HPDE6-E6E7 (cell line): ENCODE results near the gene GPC6.

ENCODE experiments used
- DNase-seq: peaks from one replicate; pipeline ENCODE4 v3.0.0; 2011; ENCODE audit warnings: missing footprints; ENCODE audit errors: extremely low spot score

The GPC6 gene

DNA sequence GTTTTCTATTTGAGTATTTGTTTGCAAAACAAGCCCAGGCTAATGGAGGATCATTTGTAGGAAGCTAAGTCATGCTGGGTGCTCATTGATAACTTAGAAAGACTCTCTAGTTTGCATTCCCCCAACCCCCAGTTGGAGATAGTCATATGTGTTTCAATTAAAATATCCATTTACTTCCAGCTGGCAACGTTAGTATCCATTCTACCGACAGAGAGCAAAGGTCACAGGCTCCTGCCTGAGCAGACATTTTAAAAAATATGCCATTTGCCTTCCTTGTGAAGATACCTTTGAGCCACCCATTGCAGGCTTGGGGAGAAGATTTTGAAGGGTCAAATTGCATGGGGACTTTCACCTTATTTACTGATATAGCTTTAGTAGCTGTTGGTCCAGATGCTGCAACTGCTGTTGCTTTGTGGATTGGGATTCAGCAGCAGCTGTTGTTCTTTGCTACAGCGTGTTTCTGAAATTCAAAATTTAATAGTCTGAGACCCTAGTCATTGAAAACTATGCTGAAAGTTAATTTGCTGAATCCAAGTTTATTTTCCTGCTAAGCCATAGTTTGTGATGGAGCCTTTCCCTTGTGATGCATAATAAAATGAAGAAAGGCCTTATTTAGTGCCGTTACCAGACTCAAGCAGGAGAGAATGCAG lies 335.1 kb downstream of the GPC6 start:
- no peak for DNase-seq

DNA sequence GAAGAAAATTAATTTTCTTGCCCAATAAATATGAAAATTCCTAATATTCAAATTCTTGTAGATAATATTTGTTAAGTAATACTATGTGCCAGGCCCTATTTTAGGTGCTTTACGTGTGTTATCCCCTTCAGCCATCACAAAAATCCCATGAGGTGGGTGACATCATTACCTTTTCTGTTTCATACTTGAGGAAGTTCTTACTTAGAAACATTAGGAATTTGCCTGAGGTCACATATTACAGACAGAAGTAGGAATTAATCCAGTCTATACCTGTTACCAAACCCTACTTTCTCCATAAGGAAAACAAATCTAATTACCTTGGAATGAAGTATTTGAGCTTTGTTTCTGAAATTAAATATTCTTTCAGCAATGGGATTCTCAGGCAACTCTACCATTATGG lies 336.1 kb downstream of the GPC6 start:
- DNase-seq = no peak

DNA sequence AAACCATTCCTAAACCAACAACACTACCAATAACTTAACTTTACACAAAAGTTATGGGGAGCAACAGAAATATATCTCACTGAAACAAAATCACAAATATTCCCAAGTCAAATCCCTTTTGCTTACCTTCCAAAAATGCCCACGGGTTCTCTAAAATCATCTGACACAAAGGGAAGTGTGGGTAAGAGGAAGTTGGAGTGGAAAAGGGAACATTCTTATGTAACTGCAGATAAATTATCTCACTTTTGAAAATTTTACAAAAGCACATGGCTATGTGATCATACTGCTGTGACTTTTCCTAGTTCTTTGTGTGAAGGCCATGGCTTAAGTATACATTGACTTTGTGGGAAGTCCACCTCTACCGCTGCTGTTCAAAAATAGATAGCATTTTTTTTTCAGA lies 350.5 kb downstream of the GPC6 start:
- DNase-seq = no peak

DNA sequence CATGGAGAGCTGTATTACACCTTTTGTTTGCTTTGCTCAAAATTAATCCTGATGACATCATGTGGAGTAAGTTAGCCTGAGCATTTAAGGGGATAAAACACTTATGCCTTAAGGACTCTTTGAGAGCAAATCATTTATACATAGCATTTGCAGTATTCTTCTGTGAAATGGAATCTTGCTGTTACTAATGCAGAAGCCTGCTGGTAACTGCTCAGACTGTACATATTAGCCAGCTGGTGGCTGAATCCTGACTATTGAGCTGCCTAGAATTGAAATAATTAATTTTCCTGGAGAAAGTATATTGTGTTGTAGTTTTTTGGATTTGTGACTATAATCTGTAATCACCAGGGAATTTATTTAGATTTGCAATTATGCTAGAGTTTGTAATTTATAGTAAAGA lies 363.2 kb downstream of the GPC6 start:
- no peak for DNase-seq

DNA sequence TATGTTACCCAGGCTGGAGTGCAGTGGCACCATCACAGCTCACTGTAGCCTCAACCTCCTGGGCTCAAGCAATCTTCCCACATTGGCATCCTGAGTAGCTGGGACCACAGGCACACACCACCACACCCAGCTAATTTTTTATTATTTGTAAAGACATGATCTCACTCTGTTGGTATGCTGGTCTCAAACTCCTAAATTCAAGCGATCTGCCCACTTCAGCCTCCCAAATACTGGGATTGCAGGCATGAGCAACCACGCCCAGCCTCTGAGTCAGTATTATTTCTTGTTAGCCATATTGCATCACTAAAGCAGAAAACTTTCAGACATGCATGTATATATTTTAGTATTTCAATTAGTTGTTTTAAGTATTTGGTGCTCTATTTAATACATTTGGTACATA lies 376.4 kb downstream of the GPC6 start:
- DNase-seq = no peak

DNA sequence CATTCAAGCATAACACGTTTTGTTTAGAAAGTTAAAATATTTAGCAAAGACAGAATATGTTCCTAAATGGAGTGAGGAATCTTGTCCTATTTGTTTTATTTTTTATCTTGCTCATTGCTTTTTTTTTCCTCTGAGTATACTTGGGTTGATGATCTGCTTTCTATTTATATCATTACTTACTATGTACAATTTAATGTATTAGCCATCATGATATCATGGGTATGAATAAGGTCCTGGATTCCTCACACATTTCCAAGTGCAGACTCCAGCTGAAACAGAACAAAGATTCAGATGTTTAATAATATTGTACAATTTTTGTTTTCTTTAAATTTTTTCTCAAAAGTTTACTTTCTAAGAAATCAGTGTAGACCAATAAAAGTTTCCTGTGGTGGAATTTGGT lies 388.2 kb downstream of the GPC6 start:
- DNase-seq = no peak

DNA sequence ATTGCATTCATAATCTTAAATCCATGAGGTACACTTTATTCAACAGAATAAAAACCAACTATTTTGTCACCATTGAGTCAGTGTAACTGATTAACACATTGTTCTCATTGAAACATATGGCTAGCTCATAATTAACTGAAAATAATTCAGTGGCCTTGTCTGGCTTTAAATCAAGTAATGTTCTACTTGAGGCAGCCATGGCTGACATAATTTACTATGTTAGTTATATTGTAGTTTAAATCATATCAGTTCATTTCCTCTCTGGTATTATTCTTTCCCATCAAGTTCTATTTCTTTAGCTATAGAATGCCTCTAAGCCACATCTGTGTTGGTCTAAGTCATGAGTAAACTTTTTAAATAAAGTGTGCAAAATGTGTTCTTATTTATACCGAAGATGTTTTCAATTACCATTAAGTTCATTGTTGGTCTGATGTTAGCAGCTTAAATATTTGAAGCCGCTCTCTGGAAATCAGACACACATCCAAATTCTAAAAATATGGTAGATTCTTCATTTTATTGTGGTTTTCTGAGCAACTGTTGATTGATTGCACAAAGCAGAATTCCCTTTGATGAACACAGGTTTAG lies 393.7 kb downstream of the GPC6 start:
- DNase-seq = no peak

DNA sequence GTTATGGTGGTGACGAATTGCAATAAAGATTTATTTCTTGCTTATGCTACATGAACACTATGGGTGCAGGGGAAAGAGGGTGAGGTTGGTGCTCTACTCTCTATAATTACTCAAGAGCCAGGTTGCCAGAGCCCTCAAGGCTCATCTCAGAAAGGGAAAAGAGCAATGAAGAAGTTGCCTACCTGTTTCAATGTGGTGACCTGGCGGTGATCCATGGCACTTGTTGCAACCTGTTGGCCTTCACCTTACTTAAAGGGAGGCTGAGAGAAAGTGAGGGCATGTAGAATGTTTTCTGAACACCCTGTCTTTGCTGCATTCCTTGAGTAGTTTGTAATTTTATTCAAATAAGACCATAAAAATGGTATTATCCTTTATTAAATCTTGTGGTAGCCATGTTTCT lies 394.4 kb downstream of the GPC6 start:
- no peak for DNase-seq

DNA sequence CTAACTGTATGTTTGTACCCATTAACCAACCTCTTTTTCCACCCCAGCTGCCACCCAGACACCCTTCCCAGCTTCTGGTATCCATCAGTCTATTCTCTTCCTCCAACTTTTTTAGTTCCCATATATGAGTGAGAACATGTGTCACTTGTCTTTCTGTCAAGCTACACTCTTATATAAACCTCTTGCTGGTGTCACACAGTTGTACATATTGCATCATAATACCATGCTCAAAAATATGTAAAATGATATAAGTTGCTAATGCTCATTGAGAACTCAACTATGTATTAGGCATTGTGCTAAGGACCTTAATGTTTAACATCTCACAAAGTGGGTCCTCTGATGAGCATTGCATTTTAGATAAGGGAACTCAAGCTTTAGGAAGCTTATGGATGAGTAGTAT lies 395.4 kb downstream of the GPC6 start:
- DNase-seq = no peak

DNA sequence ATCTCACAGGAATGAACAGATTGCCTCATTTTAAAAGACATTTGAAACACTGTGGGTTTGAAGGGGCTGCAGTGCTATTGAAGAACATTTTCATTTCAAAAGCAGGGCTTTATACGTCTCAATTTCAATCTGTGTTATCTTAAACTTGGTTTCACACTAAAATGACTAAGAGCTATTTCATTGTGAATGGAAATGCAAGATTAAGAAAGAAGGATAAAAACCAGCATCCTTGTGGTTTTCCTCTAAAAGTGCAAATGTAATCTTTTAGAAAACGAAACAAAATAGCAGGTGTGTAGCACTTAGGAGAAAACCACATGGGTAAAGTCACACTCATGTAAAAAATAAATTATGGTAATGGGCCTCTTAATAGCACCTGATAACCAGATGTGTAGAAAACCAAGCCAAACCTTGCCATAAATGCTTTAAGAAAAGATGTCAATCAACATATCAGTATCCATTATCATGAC lies 397.7 kb downstream of the GPC6 start:
- no peak for DNase-seq

DNA sequence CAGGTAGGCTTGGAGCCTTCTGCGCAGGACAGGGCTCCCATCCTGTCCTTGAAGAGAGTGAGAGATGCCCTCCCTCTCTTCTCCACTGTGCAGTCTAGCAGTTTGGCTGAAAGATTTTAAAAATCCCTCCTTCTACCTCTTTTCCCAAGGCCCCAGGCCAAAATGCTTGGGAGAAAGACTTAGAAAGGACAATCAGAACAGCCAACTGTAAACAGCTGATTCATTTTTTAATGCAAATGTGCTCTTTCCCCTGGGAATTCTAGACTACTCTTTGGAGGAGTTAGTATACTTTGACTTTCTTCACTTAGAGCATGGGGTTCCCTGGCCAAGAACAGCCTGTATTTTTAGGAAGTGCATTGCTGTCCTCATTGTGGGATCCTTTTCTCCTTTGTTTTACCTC lies 398.9 kb downstream of the GPC6 start:
- DNase-seq = no peak

DNA sequence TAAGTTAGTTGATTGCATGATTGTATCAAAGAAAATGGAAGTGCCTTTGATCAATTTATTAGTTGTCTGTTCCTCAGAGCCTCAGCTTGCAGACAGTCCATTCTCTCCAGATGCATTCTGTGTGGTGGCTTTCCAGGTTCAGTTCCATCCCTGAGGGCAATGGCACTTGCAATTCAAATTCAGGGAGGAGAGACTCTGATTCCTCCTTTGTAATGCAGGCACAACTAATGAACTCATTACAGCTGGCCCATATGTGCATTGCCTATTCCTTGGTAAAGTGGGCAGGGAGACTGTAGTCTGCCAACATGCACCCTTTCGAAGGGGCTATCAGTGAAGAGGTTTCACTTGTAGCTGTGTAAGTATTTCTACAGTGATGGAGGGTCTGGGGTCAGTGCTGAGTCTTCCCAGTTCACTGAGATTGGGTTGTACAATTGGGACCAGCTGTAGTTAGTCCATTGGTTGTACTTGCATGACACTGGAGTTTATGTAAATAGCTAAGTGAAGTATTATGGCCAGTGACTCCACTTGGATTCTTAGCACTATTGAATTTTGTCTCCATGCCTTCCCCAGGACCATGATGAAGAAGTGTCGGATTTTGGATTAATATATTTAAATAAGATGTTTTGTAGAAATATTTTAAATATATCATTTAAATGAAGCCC lies 401.7 kb downstream of the GPC6 start:
- no peak for DNase-seq

DNA sequence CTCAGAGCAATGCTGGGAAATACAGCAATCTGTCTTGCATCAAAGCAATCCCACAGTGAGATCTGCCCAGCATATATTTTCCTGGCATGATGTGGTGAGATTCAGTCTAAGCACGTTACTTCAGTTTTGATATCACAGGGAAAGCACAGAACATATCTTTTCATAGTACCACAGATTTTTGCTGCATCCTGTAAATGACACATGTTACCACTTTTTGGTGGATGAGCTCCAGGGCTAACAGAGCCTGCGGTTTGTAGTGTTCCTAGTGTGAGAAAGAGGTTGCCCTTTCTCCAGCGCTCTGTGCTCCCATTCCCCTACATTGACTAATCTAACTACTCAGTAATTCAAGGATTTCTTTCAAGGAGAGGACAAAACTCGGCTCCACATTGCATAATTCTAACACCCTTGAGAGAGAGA lies 409.0 kb downstream of the GPC6 start:
- no peak for DNase-seq

DNA sequence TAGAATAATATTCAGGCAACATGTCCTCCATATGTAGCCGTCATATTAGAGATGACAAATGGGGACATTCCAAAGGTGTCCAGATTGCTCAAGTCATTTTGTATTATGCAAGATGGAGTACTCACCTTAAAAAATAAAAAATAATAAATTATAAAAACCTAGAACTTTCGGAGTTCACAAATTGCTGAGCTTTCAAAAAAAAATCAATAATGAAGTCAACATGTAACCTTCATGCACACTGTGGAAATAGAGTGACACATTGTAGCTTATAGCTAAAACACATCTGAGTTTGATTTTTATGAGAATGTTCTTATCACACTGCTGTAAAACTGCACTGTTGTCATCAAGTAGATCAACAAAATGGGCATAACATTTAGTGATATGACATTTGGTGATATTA lies 411.2 kb downstream of the GPC6 start:
- no peak for DNase-seq

DNA sequence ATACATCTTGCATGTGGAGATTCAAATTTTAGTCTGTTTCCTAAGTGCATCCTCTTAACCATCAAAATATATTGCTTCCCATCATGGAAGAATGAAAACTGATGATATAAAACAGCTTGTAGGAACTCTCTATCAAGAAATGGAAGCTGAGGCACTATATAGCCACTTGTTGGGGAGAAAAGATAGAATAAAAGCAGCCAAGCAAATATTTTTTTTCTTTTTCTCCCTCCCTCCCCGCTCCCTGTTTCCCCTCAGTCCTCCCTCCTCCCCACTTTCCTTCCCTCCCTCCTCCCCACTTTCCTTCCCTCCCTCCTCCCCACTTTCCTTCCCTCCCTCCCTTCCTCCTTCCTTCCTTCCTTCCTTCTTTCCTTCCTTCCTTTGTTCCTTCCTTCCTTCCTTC lies 413.8 kb downstream of the GPC6 start:
- no peak for DNase-seq

DNA sequence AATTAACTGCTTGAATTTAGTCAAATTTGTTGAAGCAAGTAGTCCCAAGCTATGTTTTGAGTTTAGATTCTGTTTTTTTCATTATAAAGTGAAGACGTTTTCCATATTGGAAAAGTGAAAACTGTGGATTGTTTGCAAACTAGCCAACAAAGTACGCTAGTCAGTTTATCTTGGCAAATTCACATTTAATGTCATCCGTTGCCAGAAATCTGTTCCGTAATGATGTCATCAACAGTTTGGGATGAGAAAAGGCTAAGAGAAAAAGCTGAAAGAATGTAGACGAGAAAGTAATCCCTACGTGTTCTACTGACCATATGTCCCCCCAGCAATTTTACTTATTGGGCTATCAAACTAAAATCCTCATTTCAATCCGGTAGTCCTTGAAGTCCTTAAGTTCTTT lies 419.6 kb downstream of the GPC6 start:
- no peak for DNase-seq

DNA sequence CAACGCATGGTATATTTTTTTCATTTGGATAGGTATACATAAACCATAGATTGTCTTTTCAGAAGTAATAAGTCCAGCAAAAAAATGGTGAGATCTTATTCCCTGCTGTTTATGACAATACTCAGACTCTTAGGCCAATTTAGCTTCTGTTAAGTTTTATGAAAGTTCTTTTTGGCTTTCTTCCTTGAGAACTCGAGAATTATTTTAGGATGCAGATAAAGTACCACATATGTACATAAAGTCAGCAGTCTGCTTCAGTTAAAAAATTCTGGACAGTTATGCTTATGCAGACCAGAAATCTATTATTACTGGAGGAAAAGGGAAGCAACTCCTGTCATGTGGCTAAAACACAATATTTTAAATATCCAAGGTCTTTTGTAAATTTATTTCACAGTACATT lies 422.9 kb downstream of the GPC6 start:
- DNase-seq = no peak

DNA sequence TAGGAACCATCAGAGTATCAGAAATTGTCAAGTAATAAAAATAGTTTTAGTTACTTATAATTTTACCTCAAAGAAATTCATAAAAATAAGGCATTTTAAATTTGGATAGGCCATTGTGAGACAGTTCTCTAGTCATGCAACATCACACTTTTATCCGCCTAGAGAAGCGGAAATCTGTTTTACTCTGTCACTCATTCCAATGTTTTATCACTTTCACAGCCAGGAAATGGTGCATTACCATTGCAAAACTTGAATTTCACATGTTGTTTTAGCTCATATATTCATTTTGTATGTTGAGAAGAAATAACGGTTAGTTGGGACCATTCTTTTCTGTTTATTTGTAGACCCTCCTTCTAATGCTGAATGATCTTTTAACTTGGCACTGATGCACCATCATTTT lies 427.2 kb downstream of the GPC6 start:
- no peak for DNase-seq

DNA sequence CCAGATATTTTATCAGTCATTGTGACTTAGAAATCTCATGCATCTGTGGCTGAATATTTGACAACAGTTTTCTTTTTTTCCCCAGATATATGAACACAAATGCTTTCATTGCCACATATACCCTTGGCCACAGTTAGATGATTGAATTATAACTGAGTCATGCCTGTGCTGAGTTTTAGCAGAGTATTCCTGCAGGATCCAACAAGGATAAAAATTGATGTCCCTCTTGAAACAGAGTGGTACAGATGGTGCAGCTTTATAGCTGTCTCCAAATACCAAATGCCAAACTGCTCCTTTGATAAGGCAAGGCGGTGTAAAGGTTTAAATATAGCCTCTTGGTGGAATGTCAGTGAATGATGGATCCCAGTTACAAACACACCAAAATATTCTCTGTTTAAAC lies 428.5 kb downstream of the GPC6 start:
- no peak for DNase-seq

DNA sequence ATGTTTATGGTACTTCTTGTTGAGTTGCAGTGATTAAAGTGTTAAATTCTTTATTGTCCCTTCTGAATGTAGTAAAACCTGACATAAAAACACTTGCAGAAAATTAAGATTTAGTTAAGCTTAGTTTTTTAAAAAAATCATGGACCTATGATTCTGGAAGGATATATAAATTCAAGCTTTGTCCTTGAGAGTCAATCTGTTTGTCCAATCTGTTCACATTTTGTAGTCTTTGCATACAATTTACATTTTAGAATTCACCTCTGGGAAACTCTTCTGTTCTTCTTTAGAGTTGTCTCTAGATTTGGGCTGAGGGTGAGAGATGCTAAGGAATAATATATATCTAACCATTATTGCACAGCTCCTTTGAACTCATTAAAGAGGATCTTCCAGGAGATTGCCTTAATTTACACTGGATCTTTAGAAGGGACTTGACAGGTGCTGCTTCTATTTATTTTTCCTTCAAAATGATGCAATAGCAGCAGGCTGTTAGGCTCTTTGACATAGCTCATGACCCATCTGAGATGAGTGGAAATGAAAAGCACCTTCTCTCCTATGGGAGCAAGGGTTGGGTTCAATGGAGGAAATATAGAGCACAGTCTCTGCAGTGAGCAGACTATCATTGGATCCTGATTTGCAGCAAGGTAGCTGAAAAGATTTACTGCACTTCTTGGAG lies 433.9 kb downstream of the GPC6 start:
- DNase-seq = no peak

DNA sequence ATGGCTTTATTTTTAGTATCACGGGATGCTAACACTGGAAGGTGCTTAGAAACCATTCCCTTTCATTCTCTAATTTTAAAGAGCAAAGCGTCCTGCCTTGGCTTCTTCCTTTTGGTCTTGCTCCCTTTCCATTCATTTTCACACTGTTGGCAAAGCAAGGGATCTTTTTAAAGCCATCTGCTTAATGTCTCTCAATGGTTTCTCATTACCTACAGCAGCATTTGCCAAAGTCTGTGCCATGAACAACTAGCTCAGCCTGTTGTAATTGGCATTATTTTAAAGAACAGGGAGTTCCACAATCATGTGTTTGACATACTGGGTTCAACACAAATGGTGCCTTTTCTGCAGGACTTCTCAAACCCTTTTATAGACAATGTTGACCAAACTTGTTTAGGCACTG lies 444.3 kb downstream of the GPC6 start:
- DNase-seq = no peak

DNA sequence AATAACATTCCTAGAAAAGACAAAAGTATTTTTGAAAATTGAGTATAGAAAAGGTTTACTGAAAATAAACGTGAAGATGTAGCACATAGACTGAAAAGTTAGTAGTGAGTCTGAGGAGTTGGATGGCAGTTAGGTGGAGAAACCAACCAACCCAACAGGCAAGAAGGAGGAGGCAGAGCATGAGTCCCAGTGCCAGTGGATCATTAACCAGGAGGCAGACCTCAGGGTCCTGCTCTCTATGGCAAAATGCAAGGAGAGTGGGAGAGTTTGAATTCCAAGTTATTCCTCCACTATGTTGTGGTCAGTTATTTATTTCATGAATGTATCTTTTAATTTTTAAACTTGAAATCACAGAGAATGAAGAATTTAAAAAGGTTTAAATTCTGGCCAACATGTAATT lies 446.4 kb downstream of the GPC6 start:
- no peak for DNase-seq

DNA sequence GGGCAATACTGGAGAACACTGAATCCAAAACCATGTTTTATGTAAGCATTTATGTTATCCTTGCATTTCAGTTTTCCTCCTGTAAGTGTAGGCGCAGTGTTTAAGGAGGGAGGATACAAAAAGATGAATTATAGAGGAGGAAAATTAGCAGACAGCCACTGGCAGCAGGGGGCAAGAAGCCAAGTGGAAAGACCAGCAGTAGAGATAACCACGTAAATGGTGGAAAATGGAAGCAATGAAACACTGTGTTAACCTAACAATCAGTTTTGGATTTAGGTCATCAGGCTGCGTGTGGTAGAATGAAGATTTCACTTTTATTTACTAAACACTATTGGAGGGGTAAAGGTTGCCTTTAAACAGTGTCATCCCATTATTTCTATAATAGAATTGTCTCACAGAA lies 447.3 kb downstream of the GPC6 start:
- DNase-seq = no peak
